Esophagus muscularis mucosa (tissue), 4 donors: ENCODE data around the gene SMIM44. TPM values are rescaled to one million over a fixed set of nuclear protein-coding genes. Genes with fewer than 3 reads are reported as not detected.

Source experiments
- DNase-seq: peaks from one replicate; pipeline ENCODE4 v3.0.0-alpha.2; 2017; ENCODE audit errors: extremely low spot score
- H3K27ac ChIP-seq, 4 donors: fragments of 200-600 bp; sonication (generic); replicated peaks in 1 of 4; 1 replicate in 3 of 4; 2 replicates in 1 of 4; pipeline ENCODE4 v1.5.1; 2016 to 2019; ENCODE audit warnings: mild to moderate bottlenecking in 1 of 4
- H3K27me3 ChIP-seq, 4 donors: fragments of 200-600 bp; sonication (generic); one replicate each; pipeline versions ENCODE4 v1.5.1 to v1.6.0; 2016 to 2019
- H3K36me3 ChIP-seq, 4 donors: fragments of 200-600 bp; sonication (generic); one replicate each; pipeline ENCODE4 v1.5.1; 2016 to 2019
- H3K4me1 ChIP-seq, 4 donors: fragments of 200-600 bp; sonication (generic); one replicate each; pipeline ENCODE4 v1.5.1; 2016 to 2019
- H3K4me3 ChIP-seq, 4 donors: fragments of 200-600 bp; sonication (generic); 1 replicate in 2 of 4; 2 replicates in 2 of 4; pipeline ENCODE4 v1.5.1; 2016 to 2019; ENCODE audit warnings: mild to moderate bottlenecking in 4 of 4, moderate library complexity in 1 of 4
- H3K9me3 ChIP-seq, 4 donors: fragments of 200-600 bp; sonication (generic); 1 replicate in 3 of 4; 2 replicates in 1 of 4; pipeline ENCODE4 v1.5.1; 2016 to 2019
- CTCF ChIP-seq, 3 experiments: fragments of 200-600 bp in 2 of 3; fragments of 450-650 bp in 1 of 3; sonication (generic) in 2 of 3; IDR thresholded peaks; one replicate each; pipeline ENCODE4 v1.5.1; 2017 to 2019; ENCODE audit warnings: antibody characterized with exemption in 3 of 3, mild to moderate bottlenecking in 2 of 3, moderate library complexity in 1 of 3
- EP300 ChIP-seq: sonication (generic); formaldehyde crosslinking; IDR thresholded peaks from one replicate; pipeline ENCODE4 v1.6.1; 2017; ENCODE audit warnings: antibody characterized with exemption
- POLR2A ChIP-seq: fragments of 450-650 bp; IDR thresholded peaks from one replicate; pipeline ENCODE4 v1.6.1; 2017; ENCODE audit warnings: antibody characterized with exemption, moderate library complexity, mild to moderate bottlenecking, low read depth
- POLR2AphosphoS5 ChIP-seq, 2 donors: sonication (generic); formaldehyde crosslinking; IDR thresholded peaks; one replicate each; pipeline ENCODE4 v1.6.1; 2017; ENCODE audit warnings: antibody characterized with exemption in 2 of 2
- WGBS: methylation state at CpG from one replicate; pipeline ENCODE4 v1.1.5; 2018; 5-methylcytosine and 5-hydroxymethylcytosine counted together
- intact Hi-C: fragments of 100-400 bp; cut with DNase I; formaldehyde crosslinking; loops from one replicate; pipeline ENCODE4 v1.15.1; 2023
- total RNA-seq, 4 donors: library from RNA; depleted of rRNA; stranded (reverse); fragments of >200 nt; gene quantifications; one replicate each; pipeline versions ENCODE4 v1.1.0 to v1.2.1, GENCODE V29; 2016

Gene SMIM44
- total RNA-seq, 4 donors from 2014 or later = not detected

- no peak for DNase-seq
- WGBS = 94% methylated on average over 2 of the region's 2 CpGs
- Histone ChIP-seq H3K27ac (no peak overlapping the region), H3K4me1 (peaks cover 7 to 65% (median 51%) of the 10 kb centered on the region in 4 donors), H3K27me3 (no peaks in the 10 kb centered on the region), H3K9me3 (no peaks in the 10 kb centered on the region), H3K36me3 (peaks cover 4 to 32% (median 17%) of the 10 kb centered on the region in 4 donors), H3K4me3 (no peak overlapping the region)
- TF ChIP-seq CTCF (IDR thresholded peaks at IDR 0.05) = no peak
- TF ChIP-seq EP300 = no peak
- TF ChIP-seq POLR2A = no peak
- TF ChIP-seq POLR2AphosphoS5 (IDR thresholded peaks at IDR 0.05) = no peak
- intact Hi-C loops = no loop called here
Observed at GRCh38 chr19:3517638-3518037, 34.4 kb upstream of the SMIM44 start.

GRCh38 chr19:3516675-3517207 lies 33.5 kb upstream of the SMIM44 start:
- Histone ChIP-seq H3K4me3 (no peak overlapping the region), H3K9me3 (no peaks in the 10 kb centered on the region), H3K36me3 (peaks cover 0 to 24% (median 13%) of the 10 kb centered on the region in 4 donors), H3K27me3 (no peaks in the 10 kb centered on the region), H3K4me1 (peaks cover 12 to 70% (median 56%) of the 10 kb centered on the region in 4 donors), H3K27ac (no peak overlapping the region)
- intact Hi-C loops = no loop called here
- no peak for DNase-seq
- 68% methylated on average over 7 of the region's 15 CpGs for WGBS
- TF ChIP-seq CTCF (IDR thresholded peaks at IDR 0.05) (no peak), EP300 (no peak), POLR2A (no peak), POLR2AphosphoS5 (IDR thresholded peaks at IDR 0.05) (no peak)

GRCh38 chr19:3515891-3516422 lies 32.7 kb upstream of the SMIM44 start:
- H3K4me1 ChIP-seq = peaks cover 12 to 78% (median 64%) of the 10 kb centered on the region in 4 donors
- intact Hi-C loops = no loop called here
- 59% methylated on average over 7 of the region's 15 CpGs for WGBS

GRCh38 chr19:3514930-3515329 lies 31.7 kb upstream of the SMIM44 start:
- 92% methylated on average over 9 of the region's 12 CpGs for WGBS
- no peak for DNase-seq
- no peak overlapping the region for H3K4me3 ChIP-seq
- no peak overlapping the region for H3K27ac ChIP-seq
- H3K27me3 ChIP-seq = no peaks in the 10 kb centered on the region
- no peaks in the 10 kb centered on the region for H3K9me3 ChIP-seq
- H3K36me3 ChIP-seq = peaks cover 0 to 32% (median 22%) of the 10 kb centered on the region in 4 donors
- no peak for TF ChIP-seq CTCF (IDR thresholded peaks at IDR 0.05)
- no peak for TF ChIP-seq POLR2AphosphoS5 (IDR thresholded peaks at IDR 0.05)
- no peak for TF ChIP-seq EP300
- TF ChIP-seq POLR2A = no peak
- peaks cover 12 to 83% (median 68%) of the 10 kb centered on the region in 4 donors for H3K4me1 ChIP-seq
- intact Hi-C loops = no loop called here

More at GRCh38 chr19:3515891-3516422, 32.7 kb upstream of the SMIM44 start:
- no peaks in the 10 kb centered on the region for H3K27me3 ChIP-seq
- DNase-seq = no peak
- H3K9me3 ChIP-seq = no peaks in the 10 kb centered on the region
- H3K36me3 ChIP-seq = peaks cover 0 to 29% (median 20%) of the 10 kb centered on the region in 4 donors
- H3K4me3 ChIP-seq = no peak overlapping the region
- TF ChIP-seq POLR2A (no peak), EP300 (no peak), CTCF (IDR thresholded peaks at IDR 0.05) (no peak), POLR2AphosphoS5 (IDR thresholded peaks at IDR 0.05) (no peak)
- H3K27ac ChIP-seq = no peak overlapping the region
